Activated CD4-positive, CD25-positive, alpha-beta regulatory T cell treated with anti-CD3 and anti-CD28 coated beads, Interleukin-2, amount 50 U/mL, for 72 hours (primary cell): ENCODE results near the gene PTN.

Experiments
- DNase-seq: peaks from one replicate; pipeline ENCODE4 v3.0.0; 2021

The PTN gene

GRCh38 chr7:137343281-137343841, at the start of gene PTN:
PTN (minus strand) TSS chr7:137343733; CDS start chr7:137254973, 88,760 bp downstream.
- DNase-seq, result no peak

GRCh38 chr7:137390076-137390475, 46.5 kb upstream of the PTN start:
- DNase-seq, result no peak

GRCh38 chr7:137388916-137389315, 45.4 kb upstream of the PTN start:
- DNase-seq, result no peak

GRCh38 chr7:137386966-137387365, 43.4 kb upstream of the PTN start:
- no peak for DNase-seq

- DNase-seq, result no peak
Measured at GRCh38 chr7:137381045-137381444, 37.5 kb upstream of the PTN start.

- no peak for DNase-seq
Measured at GRCh38 chr7:137373507-137373906, 30.0 kb upstream of the PTN start.

GRCh38 chr7:137371616-137372015, 28.1 kb upstream of the PTN start:
- no peak for DNase-seq

- no peak for DNase-seq
Measured at GRCh38 chr7:137366995-137367394, 23.5 kb upstream of the PTN start.

- no peak for DNase-seq
Measured at GRCh38 chr7:137363683-137364082, 20.1 kb upstream of the PTN start.

- no peak for DNase-seq
Measured at GRCh38 chr7:137360087-137360679, 16.6 kb upstream of the PTN start.

GRCh38 chr7:137354961-137355360, 11.4 kb upstream of the PTN start:
- DNase-seq, result no peak

GRCh38 chr7:137354396-137354795, 10.9 kb upstream of the PTN start:
- no peak for DNase-seq

GRCh38 chr7:137351941-137352340, 8.4 kb upstream of the PTN start:
- no peak for DNase-seq

- no peak for DNase-seq
Measured at GRCh38 chr7:137345799-137346449, 2.4 kb upstream of the PTN start.

GRCh38 chr7:137342828-137343261, 688 bp downstream of the PTN start:
- no peak for DNase-seq

- DNase-seq, result no peak
Measured at GRCh38 chr7:137342265-137342664, 1.3 kb downstream of the PTN start.

- no peak for DNase-seq
Measured at GRCh38 chr7:137337902-137338301, 5.6 kb downstream of the PTN start.

GRCh38 chr7:137335814-137336213, 7.7 kb downstream of the PTN start:
- no peak for DNase-seq

- DNase-seq, result no peak
Measured at GRCh38 chr7:137331378-137331777, 12.2 kb downstream of the PTN start.

- no peak for DNase-seq
Measured at GRCh38 chr7:137329411-137329810, 14.1 kb downstream of the PTN start.

- no peak for DNase-seq
Measured at GRCh38 chr7:137328373-137329120, 15.0 kb downstream of the PTN start.

GRCh38 chr7:137325927-137326326, 17.6 kb downstream of the PTN start:
- no peak for DNase-seq

GRCh38 chr7:137324796-137325696, 18.5 kb downstream of the PTN start:
- DNase-seq, result no peak
